Sigmoid colon (tissue), 7 donors: ENCODE measurements around the gene ENPP7. TPM values are rescaled to one million over a fixed set of nuclear protein-coding genes. Genes with fewer than 3 reads are reported as not detected.

Experiments
- DNase-seq: peaks from one replicate; pipeline ENCODE4 v3.0.0-alpha.2; 2019
- H3K27ac ChIP-seq, 4 donors: fragments of 200-600 bp; sonication (generic); one replicate each; pipeline ENCODE4 v1.5.1; 2016 to 2019; ENCODE audit warnings: mild to moderate bottlenecking in 1 of 4
- H3K27me3 ChIP-seq, 3 donors: fragments of 200-600 bp; sonication (generic); one replicate each; pipeline ENCODE4 v1.5.1; 2019; ENCODE audit warnings: mild to moderate bottlenecking in 1 of 3
- H3K36me3 ChIP-seq, 4 donors: fragments of 200-600 bp; sonication (generic); one replicate each; pipeline ENCODE4 v1.5.1; 2016 to 2019
- H3K4me1 ChIP-seq, 4 donors: fragments of 200-600 bp; sonication (generic); one replicate each; pipeline ENCODE4 v1.5.1; 2017 to 2019
- H3K4me3 ChIP-seq, 4 donors: fragments of 200-600 bp; sonication (generic); one replicate each; pipeline ENCODE4 v1.5.1; 2017 to 2019; ENCODE audit warnings: mild to moderate bottlenecking in 2 of 4, moderate library complexity in 1 of 4
- H3K9me3 ChIP-seq, 4 donors: fragments of 200-600 bp in 3 of 4; sonication (generic) in 3 of 4; one replicate each; pipeline versions ENCODE4 v1.5.1 to v1.6.1; 2013 to 2019
- EP300 ChIP-seq, 4 donors: sonication (generic); formaldehyde crosslinking; IDR thresholded peaks; one replicate each; pipeline ENCODE4 v1.6.1; 2017; ENCODE audit warnings: antibody characterized with exemption in 4 of 4
- POLR2A ChIP-seq, 2 donors: fragments of 450-650 bp; IDR thresholded peaks; one replicate each; pipeline ENCODE4 v1.6.1; 2016; ENCODE audit warnings: antibody characterized with exemption in 2 of 2, mild to moderate bottlenecking in 2 of 2, moderate library complexity in 2 of 2
- POLR2AphosphoS5 ChIP-seq, 4 donors: sonication (generic); formaldehyde crosslinking; IDR thresholded peaks; one replicate each; pipeline ENCODE4 v1.6.1; 2017; ENCODE audit warnings: antibody characterized with exemption in 4 of 4
- WGBS, 2 donors: extraction: QIAGEN DNeasy Blood & Tissue Kit; methylation state at CpG; one replicate each; pipeline ENCODE4 v1.1.7; 2013; 5-methylcytosine and 5-hydroxymethylcytosine counted together
- intact Hi-C: fragments of 100-400 bp; cut with DNase I; formaldehyde crosslinking; loops from one replicate; pipeline ENCODE4 v1.15.1; 2023
- polyA plus RNA-seq, 3 donors: library from polyadenylated mRNA; stranded (reverse); fragments of 200-250 nt; gene quantifications; one replicate each; pipeline ENCODE4 v1.2.3, GENCODE V29; 2013
- total RNA-seq, 4 donors: library from RNA; depleted of rRNA; stranded (reverse); fragments of >200 nt; gene quantifications; one replicate each; pipeline ENCODE4 v1.1.0, GENCODE V29; 2016
- TF ChIP-seq, protein P1 (sequence below), 4 experiments: fragments of 450-650 bp in 3 of 4; fragments of 200-600 bp in 1 of 4; IDR thresholded peaks; one replicate each; pipeline ENCODE4 v1.5.1; 2016 to 2019; ENCODE audit warnings: antibody characterized with exemption in 4 of 4, mild to moderate bottlenecking in 3 of 4, moderate library complexity in 2 of 4
- donor health status: healthy with polysubstance abuse.
- donor health status: Bipolar disorder and iron deficiency.
- donor health status: healthy.

ENPP7 gene
- total and polyA plus RNA-seq, 7 donors: not detected

GRCh38 chr17:79721993-79722671, 8.6 kb upstream of the ENPP7 start:
- TF ChIP-seq, protein P1, sequence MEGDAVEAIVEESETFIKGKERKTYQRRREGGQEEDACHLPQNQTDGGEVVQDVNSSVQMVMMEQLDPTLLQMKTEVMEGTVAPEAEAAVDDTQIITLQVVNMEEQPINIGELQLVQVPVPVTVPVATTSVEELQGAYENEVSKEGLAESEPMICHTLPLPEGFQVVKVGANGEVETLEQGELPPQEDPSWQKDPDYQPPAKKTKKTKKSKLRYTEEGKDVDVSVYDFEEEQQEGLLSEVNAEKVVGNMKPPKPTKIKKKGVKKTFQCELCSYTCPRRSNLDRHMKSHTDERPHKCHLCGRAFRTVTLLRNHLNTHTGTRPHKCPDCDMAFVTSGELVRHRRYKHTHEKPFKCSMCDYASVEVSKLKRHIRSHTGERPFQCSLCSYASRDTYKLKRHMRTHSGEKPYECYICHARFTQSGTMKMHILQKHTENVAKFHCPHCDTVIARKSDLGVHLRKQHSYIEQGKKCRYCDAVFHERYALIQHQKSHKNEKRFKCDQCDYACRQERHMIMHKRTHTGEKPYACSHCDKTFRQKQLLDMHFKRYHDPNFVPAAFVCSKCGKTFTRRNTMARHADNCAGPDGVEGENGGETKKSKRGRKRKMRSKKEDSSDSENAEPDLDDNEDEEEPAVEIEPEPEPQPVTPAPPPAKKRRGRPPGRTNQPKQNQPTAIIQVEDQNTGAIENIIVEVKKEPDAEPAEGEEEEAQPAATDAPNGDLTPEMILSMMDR (IDR thresholded peaks at IDR 0.05): no peak
- TF ChIP-seq POLR2AphosphoS5 (IDR thresholded peaks at IDR 0.05) (no peak), EP300 (IDR thresholded peaks at IDR 0.05) (no peak), POLR2A (IDR thresholded peaks at IDR 0.05) (no peak)
- intact Hi-C loops: no loop called here
- no peaks in the 10 kb centered on the region for H3K36me3 ChIP-seq
- no peak overlapping the region for H3K4me3 ChIP-seq
- no peak for DNase-seq
- no peak overlapping the region for H3K27ac ChIP-seq
- no peaks in the 10 kb centered on the region for H3K27me3 ChIP-seq
- no peaks in the 10 kb centered on the region for H3K9me3 ChIP-seq
- no peaks in the 10 kb centered on the region for H3K4me1 ChIP-seq
- WGBS, 2 donors: 66 to 73% methylated on average over 10 of the region's 10 CpGs

GRCh38 chr17:79722787-79723186, 8.0 kb upstream of the ENPP7 start:
- Histone ChIP-seq H3K4me1 (no peaks in the 10 kb centered on the region), H3K27ac (no peak overlapping the region), H3K9me3 (no peaks in the 10 kb centered on the region), H3K36me3 (no peaks in the 10 kb centered on the region), H3K27me3 (no peaks in the 10 kb centered on the region), H3K4me3 (no peak overlapping the region)
- TF ChIP-seq EP300 (IDR thresholded peaks at IDR 0.05): no peak
- DNase-seq: no peak
- 85 to 86% methylated on average over 10 of the region's 10 CpGs for WGBS, 2 donors
- intact Hi-C loops: no loop called here

DNA sequence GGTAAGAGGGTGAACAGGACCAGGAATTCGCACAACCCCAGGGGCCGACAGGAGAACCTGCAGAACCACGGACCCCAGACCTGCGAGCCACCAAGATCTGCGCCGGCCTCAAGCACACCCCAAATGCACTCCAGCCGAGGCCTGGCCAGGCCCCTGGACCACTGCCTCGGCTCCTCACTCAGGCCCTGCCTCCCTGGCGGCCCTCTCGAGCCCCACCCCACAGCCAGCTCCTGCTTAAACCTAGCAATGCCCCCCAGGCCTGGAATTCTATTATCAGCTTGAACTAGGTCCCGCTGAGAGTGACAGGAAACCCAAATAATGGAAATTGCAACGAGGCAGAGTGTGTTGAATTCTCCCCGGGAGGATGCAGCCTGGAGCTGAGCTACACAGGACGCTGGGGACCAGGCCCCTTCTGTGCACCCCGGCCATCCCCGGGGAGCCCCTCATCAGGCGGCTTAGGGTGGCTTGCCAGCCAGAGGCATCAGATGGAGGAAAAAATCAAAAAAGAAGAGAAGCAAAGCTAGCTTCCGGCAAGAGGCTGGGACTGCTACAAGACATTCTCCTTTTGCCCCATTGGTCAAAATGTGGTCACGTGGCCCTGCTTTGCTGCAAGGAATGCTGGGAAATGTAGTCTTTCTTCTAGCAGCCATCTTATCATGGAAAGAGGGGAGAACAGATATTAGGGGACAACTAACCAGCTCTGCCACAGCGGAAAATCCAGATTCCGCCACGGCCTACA, 2.4 kb upstream of the ENPP7 start:
- H3K36me3 ChIP-seq: no peaks in the 10 kb centered on the region
- intact Hi-C loops: no loop called here
- no peaks in the 10 kb centered on the region for H3K9me3 ChIP-seq
- H3K4me1 ChIP-seq: peaks cover 0 to 10% (median 4%) of the 10 kb centered on the region in 4 donors
- 57 to 63% methylated on average over 22 of the region's 22 CpGs for WGBS, 2 donors
- peak in 1 of 4 donors; percentile 16 for TF ChIP-seq POLR2AphosphoS5 (IDR thresholded peaks at IDR 0.05)
- no peak for TF ChIP-seq EP300 (IDR thresholded peaks at IDR 0.05)
- TF ChIP-seq POLR2A (IDR thresholded peaks at IDR 0.05): no peak
- TF ChIP-seq, protein P1 (IDR thresholded peaks at IDR 0.05): no peak
- peak; percentile 91 for DNase-seq
- H3K27me3 ChIP-seq: no peaks in the 10 kb centered on the region
- H3K27ac ChIP-seq: peak overlapping the region in 3 of 4 donors; percentile 51 to 67 (median 53)
- H3K4me3 ChIP-seq: peak overlapping the region; percentile 23 to 52 (median 46)

DNA sequence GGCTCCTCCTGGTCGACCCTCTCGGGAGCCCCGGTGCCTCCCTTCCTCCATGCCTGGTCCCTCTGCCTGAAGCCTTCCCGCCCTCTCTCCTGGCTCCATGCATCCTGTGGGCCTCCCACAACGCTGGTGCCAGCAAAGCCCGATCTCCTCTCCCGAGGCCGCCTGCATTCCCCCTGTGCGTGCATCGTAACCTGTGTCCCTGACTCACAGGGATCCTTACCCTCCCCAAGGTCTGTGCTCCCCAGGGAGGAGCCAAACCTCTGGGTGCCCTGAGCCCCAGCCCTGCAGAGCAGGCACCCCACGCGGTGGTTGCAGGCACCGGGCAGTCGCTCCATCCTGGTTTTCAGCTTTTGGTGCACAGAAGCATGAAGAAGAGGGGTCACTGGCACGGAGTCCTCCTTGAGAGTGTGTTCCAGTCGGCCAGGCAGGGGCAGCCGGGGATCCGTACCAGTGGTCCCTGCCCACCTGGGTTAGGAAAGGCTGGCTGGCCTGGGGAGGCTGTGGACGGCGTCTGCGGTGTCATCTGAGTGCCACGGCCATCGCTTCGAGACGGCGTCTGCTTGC, 1.8 kb upstream of the ENPP7 start:
- no peak for TF ChIP-seq POLR2A (IDR thresholded peaks at IDR 0.05)
- TF ChIP-seq POLR2AphosphoS5 (IDR thresholded peaks at IDR 0.05): no peak
- TF ChIP-seq, protein P1 (IDR thresholded peaks at IDR 0.05): no peak
- no peak for TF ChIP-seq EP300 (IDR thresholded peaks at IDR 0.05)
- no peaks in the 10 kb centered on the region for H3K36me3 ChIP-seq
- peak overlapping the region in 2 of 4 donors; percentile 43 to 52 for H3K4me3 ChIP-seq
- H3K27ac ChIP-seq: no peak overlapping the region
- no peaks in the 10 kb centered on the region for H3K27me3 ChIP-seq
- H3K9me3 ChIP-seq: no peaks in the 10 kb centered on the region
- DNase-seq: no peak
- H3K4me1 ChIP-seq: peaks cover 0 to 10% (median 4%) of the 10 kb centered on the region in 4 donors
- intact Hi-C loops: no loop called here
- 82 to 83% methylated on average over 26 of the region's 26 CpGs for WGBS, 2 donors

DNA sequence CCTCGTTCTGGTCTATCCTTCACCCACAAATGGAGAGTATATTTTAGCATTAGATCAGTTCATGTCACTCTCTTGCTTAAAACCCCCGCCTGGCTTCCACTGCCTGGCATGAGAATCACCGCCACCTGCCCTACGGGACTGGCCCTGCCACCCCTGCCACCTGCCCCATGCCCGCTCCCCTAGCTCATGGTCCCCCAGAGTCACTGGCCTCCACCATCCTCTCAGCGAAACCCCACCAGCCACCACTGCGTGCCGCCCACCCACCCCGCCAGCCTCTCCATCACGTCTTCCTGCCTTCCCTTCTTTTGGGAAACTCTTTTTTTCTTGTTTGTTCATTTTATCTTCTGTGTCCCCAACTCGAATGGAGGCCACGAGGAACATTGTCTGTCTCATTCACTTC, 982 bp upstream of the ENPP7 start:
- Histone ChIP-seq H3K36me3 (no peaks in the 10 kb centered on the region), H3K27me3 (no peaks in the 10 kb centered on the region), H3K4me3 (no peak overlapping the region), H3K9me3 (no peaks in the 10 kb centered on the region), H3K4me1 (peaks cover 0 to 10% (median 4%) of the 10 kb centered on the region in 4 donors), H3K27ac (no peak overlapping the region)
- DNase-seq: no peak
- WGBS, 2 donors: 91 to 93% methylated on average over 12 of the region's 12 CpGs
- TF ChIP-seq POLR2A (IDR thresholded peaks at IDR 0.05): no peak
- TF ChIP-seq EP300 (IDR thresholded peaks at IDR 0.05): no peak
- TF ChIP-seq, protein P1 (IDR thresholded peaks at IDR 0.05): no peak
- TF ChIP-seq POLR2AphosphoS5 (IDR thresholded peaks at IDR 0.05): no peak
- intact Hi-C loops: no loop called here
